ENCODE measurements around the gene MAPT.

DNA sequence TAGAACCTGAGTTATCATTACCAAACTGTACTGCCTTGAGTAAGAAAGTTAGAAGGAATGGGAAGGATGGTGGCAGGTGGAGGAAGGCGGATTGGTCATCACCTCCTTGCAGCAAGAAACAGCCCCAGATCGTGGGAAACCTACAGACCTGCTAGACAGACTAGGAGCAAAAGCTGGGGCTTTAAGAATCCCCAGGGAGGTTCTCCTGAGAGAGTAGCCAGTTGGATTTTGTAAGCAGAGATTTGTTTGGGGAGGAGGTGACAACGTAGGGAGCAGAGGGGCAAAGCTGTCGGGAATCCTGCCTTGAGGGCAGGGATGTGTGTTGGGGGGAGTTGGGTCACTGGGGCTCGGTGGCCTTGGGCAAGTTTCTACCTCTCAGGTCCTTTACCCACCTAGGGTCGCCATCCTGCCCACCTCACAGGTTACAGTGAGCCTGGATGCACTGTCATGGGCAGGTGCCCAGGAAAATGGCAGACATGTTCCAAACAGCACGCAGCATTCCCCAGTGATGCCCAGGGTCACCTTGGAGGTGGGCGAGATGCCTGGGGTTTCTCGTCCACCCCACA lies 55.5 kb downstream of the MAPT start:
- TF ChIP-seq, protein P1, sequence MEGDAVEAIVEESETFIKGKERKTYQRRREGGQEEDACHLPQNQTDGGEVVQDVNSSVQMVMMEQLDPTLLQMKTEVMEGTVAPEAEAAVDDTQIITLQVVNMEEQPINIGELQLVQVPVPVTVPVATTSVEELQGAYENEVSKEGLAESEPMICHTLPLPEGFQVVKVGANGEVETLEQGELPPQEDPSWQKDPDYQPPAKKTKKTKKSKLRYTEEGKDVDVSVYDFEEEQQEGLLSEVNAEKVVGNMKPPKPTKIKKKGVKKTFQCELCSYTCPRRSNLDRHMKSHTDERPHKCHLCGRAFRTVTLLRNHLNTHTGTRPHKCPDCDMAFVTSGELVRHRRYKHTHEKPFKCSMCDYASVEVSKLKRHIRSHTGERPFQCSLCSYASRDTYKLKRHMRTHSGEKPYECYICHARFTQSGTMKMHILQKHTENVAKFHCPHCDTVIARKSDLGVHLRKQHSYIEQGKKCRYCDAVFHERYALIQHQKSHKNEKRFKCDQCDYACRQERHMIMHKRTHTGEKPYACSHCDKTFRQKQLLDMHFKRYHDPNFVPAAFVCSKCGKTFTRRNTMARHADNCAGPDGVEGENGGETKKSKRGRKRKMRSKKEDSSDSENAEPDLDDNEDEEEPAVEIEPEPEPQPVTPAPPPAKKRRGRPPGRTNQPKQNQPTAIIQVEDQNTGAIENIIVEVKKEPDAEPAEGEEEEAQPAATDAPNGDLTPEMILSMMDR (conservative IDR thresholded peaks at IDR 0.05; ENCODE audit: low read depth, low read length) = no peak
- TF ChIP-seq MAFK (IDR thresholded peaks at IDR 0.05; ENCODE audit: low read depth, low read length) = no peak
- TF ChIP-seq MXI1 (IDR thresholded peaks at IDR 0.05; ENCODE audit: borderline replicate concordance, low read depth, low read length) = no peak
- TF ChIP-seq MAZ (IDR thresholded peaks at IDR 0.05; ENCODE audit: borderline replicate concordance, low read depth, low read length) = no peak
- TF ChIP-seq POLR2A (IDR thresholded peaks at IDR 0.05; ENCODE audit: low read depth, low read length) = no peak
- no peak for TF ChIP-seq CHD1 (IDR thresholded peaks at IDR 0.05; ENCODE audit: low read depth, low read length)
- TF ChIP-seq, protein P2, sequence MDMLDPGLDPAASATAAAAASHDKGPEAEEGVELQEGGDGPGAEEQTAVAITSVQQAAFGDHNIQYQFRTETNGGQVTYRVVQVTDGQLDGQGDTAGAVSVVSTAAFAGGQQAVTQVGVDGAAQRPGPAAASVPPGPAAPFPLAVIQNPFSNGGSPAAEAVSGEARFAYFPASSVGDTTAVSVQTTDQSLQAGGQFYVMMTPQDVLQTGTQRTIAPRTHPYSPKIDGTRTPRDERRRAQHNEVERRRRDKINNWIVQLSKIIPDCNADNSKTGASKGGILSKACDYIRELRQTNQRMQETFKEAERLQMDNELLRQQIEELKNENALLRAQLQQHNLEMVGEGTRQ (IDR thresholded peaks at IDR 0.05; ENCODE audit: low read depth, low read length) = no peak
- no peak for TF ChIP-seq RFX5 (IDR thresholded peaks at IDR 0.05; ENCODE audit: low read depth, low read length)
- TF ChIP-seq RAD21 (IDR thresholded peaks at IDR 0.05; ENCODE audit: low read length) = no peak
- no peak for TF ChIP-seq FOS (IDR thresholded peaks at IDR 0.05; ENCODE audit: low read depth, low read length)
- TF ChIP-seq, protein P3, sequence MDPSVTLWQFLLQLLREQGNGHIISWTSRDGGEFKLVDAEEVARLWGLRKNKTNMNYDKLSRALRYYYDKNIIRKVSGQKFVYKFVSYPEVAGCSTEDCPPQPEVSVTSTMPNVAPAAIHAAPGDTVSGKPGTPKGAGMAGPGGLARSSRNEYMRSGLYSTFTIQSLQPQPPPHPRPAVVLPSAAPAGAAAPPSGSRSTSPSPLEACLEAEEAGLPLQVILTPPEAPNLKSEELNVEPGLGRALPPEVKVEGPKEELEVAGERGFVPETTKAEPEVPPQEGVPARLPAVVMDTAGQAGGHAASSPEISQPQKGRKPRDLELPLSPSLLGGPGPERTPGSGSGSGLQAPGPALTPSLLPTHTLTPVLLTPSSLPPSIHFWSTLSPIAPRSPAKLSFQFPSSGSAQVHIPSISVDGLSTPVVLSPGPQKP (IDR thresholded peaks at IDR 0.05; ENCODE audit: borderline replicate concordance, low read depth, low read length) = no peak

Data from IMR-90 (cell line).